Fibroblast of lung (primary cell): ENCODE data around the gene JUP. TPM values are rescaled to one million over a fixed set of nuclear protein-coding genes. Genes with fewer than 3 reads are reported as not detected.
A peak's percentile ranks its signal among the peaks of the same experiment; 100 is the strongest.

Experiments
- DNase-seq, 2 donors: peaks; one replicate each; pipeline versions ENCODE4 v3.0.0 to v3.0.0-alpha.2; 2010; ENCODE audit warnings: low read depth in 2 of 2
- H2AFZ ChIP-seq: 2 replicates; pipeline ENCODE4 v1.5.1; 2012; ENCODE audit warnings: low read length, control low read depth, inconsistent platforms
- H3K27ac ChIP-seq: 2 replicates; pipeline ENCODE4 v1.5.1; 2011; ENCODE audit warnings: low read length, control low read depth; ENCODE audit not compliant: insufficient read depth
- H3K27me3 ChIP-seq: 2 replicates; pipeline ENCODE4 v1.5.1; 2011; ENCODE audit warnings: mild to moderate bottlenecking, low read length; ENCODE audit not compliant: control insufficient read depth, insufficient read depth
- H3K36me3 ChIP-seq: 2 replicates; pipeline ENCODE4 v1.5.1; 2011; ENCODE audit warnings: low read length; ENCODE audit not compliant: control insufficient read depth, insufficient read depth
- H3K4me1 ChIP-seq: 2 replicates; pipeline ENCODE4 v1.5.1; 2011; ENCODE audit warnings: low read length; ENCODE audit not compliant: control insufficient read depth, insufficient read depth; ENCODE audit errors: extremely low read depth
- H3K4me2 ChIP-seq: 2 replicates; pipeline ENCODE4 v1.5.1; 2011; ENCODE audit warnings: low read length, control low read depth; ENCODE audit not compliant: insufficient read depth; ENCODE audit errors: extremely low read depth
- H3K4me3 ChIP-seq, 4 experiments: fragments of 200-600 bp in 1 of 4; sonication (generic) in 1 of 4; replicated peaks in 1 of 4; 2 replicates each; pipeline ENCODE4 v1.5.1; 2011 to 2016; ENCODE audit warnings: low read length in 4 of 4, low read depth in 3 of 4, mild to moderate bottlenecking in 3 of 4, control low read depth in 2 of 4, inconsistent platforms in 1 of 4, mixed read lengths in 1 of 4; ENCODE audit not compliant: insufficient read depth in 1 of 4; ENCODE audit errors: control extremely low read depth in 1 of 4
- H3K79me2 ChIP-seq: 2 replicates; pipeline ENCODE4 v1.5.1; 2012; ENCODE audit warnings: mild to moderate bottlenecking, low read length, inconsistent platforms; ENCODE audit not compliant: control insufficient read depth, insufficient read depth
- H3K9ac ChIP-seq: 2 replicates; pipeline ENCODE4 v1.5.1; 2011; ENCODE audit warnings: mild to moderate bottlenecking, low read length, control low read depth; ENCODE audit not compliant: insufficient read depth
- H3K9me3 ChIP-seq: 2 replicates; pipeline ENCODE4 v1.5.1; 2012; ENCODE audit warnings: low read depth, low read length; ENCODE audit not compliant: control insufficient read depth, insufficient read depth
- H4K20me1 ChIP-seq: 2 replicates; pipeline ENCODE4 v1.5.1; 2011; ENCODE audit warnings: low read length; ENCODE audit not compliant: control insufficient read depth, insufficient read depth; ENCODE audit errors: extremely low read depth
- EZH2 ChIP-seq: IDR thresholded peaks from 2 replicates; pipeline ENCODE4 v1.5.1; 2012; ENCODE audit warnings: low read length, control low read depth, mild to moderate bottlenecking; ENCODE audit errors: missing control alignments
- polyA plus RNA-seq, 2 donors: library from polyadenylated mRNA; depleted of rRNA in 1 of 2; stranded (reverse) in 1 of 2; unstranded in 1 of 2; fragments of >200 nt; gene quantifications; 2 replicates each; pipeline ENCODE4 v1.2.1, GENCODE V29; 2011 to 2012; ENCODE audit warnings: missing spikeins in 1 of 2
- total RNA-seq: library from RNA; depleted of rRNA; stranded (reverse); fragments of >200 nt; gene quantifications from 2 replicates; pipeline ENCODE4 v1.2.1, GENCODE V29; 2014
- TF ChIP-seq, protein P1 (sequence below), 2 donors: IDR thresholded peaks in 1 of 2; conservative IDR thresholded peaks in 1 of 2; 1 replicate in 1 of 2; 2 replicates in 1 of 2; pipeline ENCODE4 v1.5.1; 2011 to 2012; ENCODE audit warnings: low read length in 2 of 2, control low read depth in 1 of 2, inconsistent platforms in 1 of 2, low read depth in 1 of 2, mild to moderate bottlenecking in 1 of 2

Gene JUP
- total and polyA plus RNA-seq, 2 donors (not counting 1 experiment from before 2014, with no cell fraction given) = 3.2 to 13.2 TPM

GRCh38 chr17:41811549-41812380 is 25.3 kb upstream of the JUP start, which contains the start of gene P3H4:
TSS of gene P3H4 (minus strand) at chr17:41811949. CDS start at chr17:41811915, 34 bp downstream.
- DNase-seq = peak; percentile 80 to 81
- Histone ChIP-seq H3K27me3 (no peaks in the 10 kb centered on the region), H3K9me3 (no peaks in the 10 kb centered on the region), H3K27ac (peak within 1 kb of the TSS; percentile 77), H3K9ac (peak within 1 kb of the TSS; percentile 71), H4K20me1 (no peaks in the 10 kb centered on the region), H2AFZ (peak within 1 kb of the TSS; percentile 98), H3K4me1 (peaks cover 14% of the 10 kb centered on the region), H3K4me3 (peak within 1 kb of the TSS; percentile 89 to 99 (median 94)), H3K4me2 (peak within 1 kb of the TSS; percentile 98), H3K36me3 (peaks cover 8% of the 10 kb centered on the region), H3K79me2 (peaks cover 43% of the 10 kb centered on the region)
- no peak for TF ChIP-seq EZH2
- TF ChIP-seq, protein P1, sequence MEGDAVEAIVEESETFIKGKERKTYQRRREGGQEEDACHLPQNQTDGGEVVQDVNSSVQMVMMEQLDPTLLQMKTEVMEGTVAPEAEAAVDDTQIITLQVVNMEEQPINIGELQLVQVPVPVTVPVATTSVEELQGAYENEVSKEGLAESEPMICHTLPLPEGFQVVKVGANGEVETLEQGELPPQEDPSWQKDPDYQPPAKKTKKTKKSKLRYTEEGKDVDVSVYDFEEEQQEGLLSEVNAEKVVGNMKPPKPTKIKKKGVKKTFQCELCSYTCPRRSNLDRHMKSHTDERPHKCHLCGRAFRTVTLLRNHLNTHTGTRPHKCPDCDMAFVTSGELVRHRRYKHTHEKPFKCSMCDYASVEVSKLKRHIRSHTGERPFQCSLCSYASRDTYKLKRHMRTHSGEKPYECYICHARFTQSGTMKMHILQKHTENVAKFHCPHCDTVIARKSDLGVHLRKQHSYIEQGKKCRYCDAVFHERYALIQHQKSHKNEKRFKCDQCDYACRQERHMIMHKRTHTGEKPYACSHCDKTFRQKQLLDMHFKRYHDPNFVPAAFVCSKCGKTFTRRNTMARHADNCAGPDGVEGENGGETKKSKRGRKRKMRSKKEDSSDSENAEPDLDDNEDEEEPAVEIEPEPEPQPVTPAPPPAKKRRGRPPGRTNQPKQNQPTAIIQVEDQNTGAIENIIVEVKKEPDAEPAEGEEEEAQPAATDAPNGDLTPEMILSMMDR (conservative IDR thresholded peaks at IDR 0.05 in 1 of 2, IDR thresholded peaks at IDR 0.05 in 1 of 2; ENCODE audit: low read depth in 1 of 2, low read length in 2 of 2) = peak; percentile 49 to 58

GRCh38 chr17:41810659-41811548 is 24.4 kb upstream of the JUP start:
- DNase-seq = no peak
- no peaks in the 10 kb centered on the region for H4K20me1 ChIP-seq
- H3K36me3 ChIP-seq = peaks cover 8% of the 10 kb centered on the region
- H3K79me2 ChIP-seq = peaks cover 38% of the 10 kb centered on the region
- H3K27ac ChIP-seq = peak overlapping the region; percentile 43
- H3K27me3 ChIP-seq = no peaks in the 10 kb centered on the region
- H3K9me3 ChIP-seq = no peaks in the 10 kb centered on the region
- peak overlapping the region; percentile 60 to 99 (median 94) for H3K4me3 ChIP-seq
- H3K9ac ChIP-seq = peak overlapping the region; percentile 69
- peak overlapping the region; percentile 70 for H2AFZ ChIP-seq
- peaks cover 14% of the 10 kb centered on the region for H3K4me1 ChIP-seq
- H3K4me2 ChIP-seq = peak overlapping the region; percentile 98
- no peak for TF ChIP-seq EZH2
- TF ChIP-seq, protein P1 (conservative IDR thresholded peaks at IDR 0.05 in 1 of 2, IDR thresholded peaks at IDR 0.05 in 1 of 2; ENCODE audit: low read depth in 1 of 2, low read length in 2 of 2) = no peak
